Stimulated activated CD8-positive, alpha-beta memory T cell treated with anti-CD3 and anti-CD28 coated beads, Interleukin-15, amount 100 ng/mL, for 24 hours (primary cell): ENCODE results near the gene PRADC1.

ENCODE experiments used
- DNase-seq: peaks from one replicate; pipeline ENCODE4 v3.0.0-alpha.2; 2020; ENCODE audit warnings: low read depth

PRADC1 gene

GRCh38 chr2:73235315-73236028 is 2.4 kb upstream of the PRADC1 start:
- DNase-seq = no peak

DNA sequence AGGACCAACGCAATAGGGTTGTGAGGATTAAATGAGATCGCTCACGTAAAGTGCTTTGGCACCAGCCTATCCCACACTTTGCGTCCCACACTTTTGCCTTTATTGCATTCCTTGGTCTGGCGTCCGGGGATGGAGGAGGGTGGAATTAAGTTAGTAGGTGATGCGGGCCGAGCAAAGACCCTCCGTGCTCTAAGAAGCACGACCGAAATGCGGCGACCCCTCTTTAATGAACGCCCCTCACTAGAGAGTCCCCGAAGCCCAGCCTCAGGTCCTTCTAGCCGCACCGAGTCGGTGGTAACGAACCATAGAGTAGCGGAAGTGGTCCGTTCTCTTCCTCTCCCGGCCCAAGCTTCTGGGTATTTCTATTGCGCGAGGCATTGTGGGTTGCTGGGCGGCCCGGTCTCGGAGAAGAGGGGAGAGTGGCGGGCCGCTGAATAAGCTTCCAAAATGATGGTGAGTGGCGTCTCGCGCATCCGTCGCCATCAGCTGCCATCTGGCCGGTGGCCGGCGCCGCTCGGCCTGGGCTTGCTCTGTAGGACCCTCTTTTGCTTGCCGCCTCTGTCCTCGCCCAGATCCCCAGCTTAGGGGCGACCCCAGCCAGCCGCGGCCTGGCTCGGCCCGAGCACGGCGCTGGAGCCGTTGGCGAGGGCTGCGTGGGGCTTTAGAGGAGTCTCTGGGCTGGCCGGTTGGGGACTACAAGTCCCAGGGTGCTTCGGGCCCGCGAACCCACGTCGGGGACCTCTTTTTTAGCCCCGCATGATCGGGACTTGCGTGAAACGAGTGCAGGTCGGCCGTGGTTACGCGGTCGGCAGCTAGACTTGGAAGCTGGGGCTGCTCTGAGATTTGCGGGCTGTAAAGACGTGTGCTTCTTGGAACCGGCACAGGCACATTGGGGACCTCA is 1.1 kb upstream of the PRADC1 start, which contains the start of gene CCT7:
CCT7 (plus strand) TSS at position 377 of the 901 bp plus-strand sequence; CDS start at position 448, 71 bp downstream.
- peak; percentile 57 for DNase-seq

- no peak for DNase-seq
These were observed 461 bp downstream of the PRADC1 start for GRCh38 chr2:73232403-73233153.

GRCh38 chr2:73228631-73229030 is 4.4 kb downstream of the PRADC1 start:
- DNase-seq = no peak

DNA sequence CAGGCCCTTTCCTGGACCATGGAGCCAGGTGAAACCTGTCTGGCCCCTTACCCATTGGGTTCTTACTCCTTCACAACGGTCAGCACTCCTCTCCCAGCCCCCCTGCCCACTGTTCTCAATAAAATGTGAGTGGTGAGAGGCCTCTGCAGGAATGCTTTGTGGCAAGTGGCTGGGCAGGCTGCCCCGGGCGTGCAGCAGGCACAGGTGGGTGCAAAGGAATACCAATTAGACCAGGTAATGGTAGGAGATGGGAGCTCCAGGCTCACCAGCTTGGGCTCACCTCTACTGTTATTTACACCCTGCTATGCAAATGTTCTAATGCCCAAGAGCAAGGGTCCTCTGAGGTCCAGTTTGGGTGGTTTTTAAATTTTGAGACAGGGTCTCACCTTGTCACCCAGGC is 6.0 kb downstream of the PRADC1 start:
- no peak for DNase-seq

- no peak for DNase-seq
These were observed 7.3 kb downstream of the PRADC1 start for GRCh38 chr2:73225513-73226360.

DNA sequence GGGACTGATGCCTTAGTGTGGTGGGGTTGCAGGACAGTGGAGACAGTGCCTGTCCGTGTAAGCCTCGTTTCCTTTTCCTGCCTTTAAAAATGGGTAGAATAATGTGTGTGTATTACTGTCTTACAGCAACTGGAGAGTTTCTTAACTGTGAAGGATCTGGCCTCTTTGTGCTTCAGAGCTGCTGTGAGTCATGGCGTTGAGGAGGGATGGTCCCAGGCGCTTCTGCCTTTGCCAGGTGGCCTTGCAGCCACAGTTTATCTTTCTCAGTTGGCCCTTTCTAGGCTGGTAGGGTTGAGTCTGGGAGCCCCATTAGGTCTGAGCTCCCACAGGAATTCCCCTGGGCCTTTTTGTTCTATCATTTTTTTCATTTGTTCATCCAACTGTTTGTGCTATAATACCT is 9.2 kb downstream of the PRADC1 start:
- no peak for DNase-seq

- DNase-seq = no peak
These were observed 14.7 kb downstream of the PRADC1 start for GRCh38 chr2:73218298-73218697.

DNA sequence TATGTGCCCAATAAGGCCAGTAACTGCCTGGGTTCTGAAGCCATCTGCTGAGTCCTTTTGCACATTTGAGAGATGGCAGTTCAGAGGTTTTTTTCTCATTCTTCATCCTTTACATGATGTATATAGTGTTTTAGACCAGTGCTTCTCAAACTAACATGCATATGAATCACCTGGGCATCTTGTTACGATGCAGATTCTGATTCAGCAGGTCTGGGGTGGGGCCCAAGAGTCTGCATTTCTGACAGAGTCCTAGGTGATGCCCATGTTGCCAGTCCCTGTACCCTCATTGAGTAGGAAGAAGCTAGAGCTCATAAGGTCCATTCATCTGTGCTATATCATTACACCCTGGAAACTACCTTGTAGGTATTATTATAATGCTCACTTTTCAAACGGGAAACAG is 15.2 kb downstream of the PRADC1 start:
- no peak for DNase-seq

DNA sequence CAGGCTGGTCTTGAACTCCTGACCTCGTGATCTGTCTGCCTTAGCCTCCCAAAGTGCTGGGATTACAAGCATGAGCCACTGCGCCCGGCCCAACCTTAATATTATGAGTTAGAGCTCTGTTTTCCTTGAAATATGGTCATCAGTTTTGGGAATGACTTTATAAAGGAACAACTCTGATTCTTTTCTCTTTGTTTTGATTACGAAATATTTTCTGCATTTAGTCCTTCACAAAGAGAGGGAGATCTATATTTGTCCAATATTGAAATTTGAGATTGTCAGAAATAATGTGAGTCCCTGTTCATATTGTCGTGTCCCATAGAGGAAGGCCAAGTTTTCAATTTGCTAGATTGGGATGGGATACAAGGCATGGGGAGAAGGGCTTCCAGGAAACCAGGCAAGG is 15.9 kb downstream of the PRADC1 start:
- no peak for DNase-seq

GRCh38 chr2:73215254-73215653 is 17.8 kb downstream of the PRADC1 start:
- no peak for DNase-seq

- DNase-seq = peak; percentile 70
These were observed 18.7 kb downstream of the PRADC1 start, which contains the start of gene SMYD5 for GRCh38 chr2:73214120-73215035. Gene SMYD5, plus strand, starts transcription at chr2:73214245. Its CDS starts 22 bp downstream, at chr2:73214267.

GRCh38 chr2:73212448-73213176 is 20.4 kb downstream of the PRADC1 start:
- peak; percentile 52 for DNase-seq

DNA sequence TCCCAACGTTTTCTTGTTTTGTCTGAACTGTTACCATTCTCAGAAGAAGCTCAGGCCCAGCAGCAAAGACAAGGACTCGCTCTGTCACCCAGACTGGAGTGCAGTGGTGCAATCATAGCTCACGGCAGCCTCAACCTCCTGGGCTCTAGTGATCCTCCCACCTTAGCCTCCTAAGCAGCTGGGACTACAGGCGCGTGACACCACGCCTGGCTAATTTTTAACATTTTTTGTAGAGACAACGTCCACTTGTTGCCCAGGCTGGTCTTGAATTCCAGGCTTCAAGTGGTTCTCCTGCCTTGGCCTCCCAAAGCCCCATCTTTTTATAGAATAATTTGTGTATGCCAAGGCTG is 21.0 kb downstream of the PRADC1 start:
- DNase-seq = no peak

DNA sequence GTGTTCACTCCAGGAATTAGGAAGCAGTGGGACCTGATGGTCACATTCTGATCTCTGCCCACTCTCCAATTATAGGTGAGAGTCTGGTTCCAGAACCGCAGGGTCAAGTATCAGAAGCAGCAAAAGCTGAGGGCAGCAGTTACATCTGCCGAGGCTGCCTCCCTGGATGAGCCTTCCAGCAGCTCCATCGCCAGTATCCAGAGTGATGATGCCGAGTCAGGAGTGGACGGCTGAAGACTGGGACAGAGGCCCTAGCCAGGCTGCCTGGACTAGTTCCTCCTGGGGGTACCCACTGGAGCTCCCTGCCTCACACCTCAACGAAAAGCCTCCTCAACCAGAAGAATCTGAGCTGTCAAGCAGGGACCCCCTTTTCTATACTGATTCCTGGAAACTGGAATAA is 22.3 kb downstream of the PRADC1 start:
- DNase-seq = no peak

DNA sequence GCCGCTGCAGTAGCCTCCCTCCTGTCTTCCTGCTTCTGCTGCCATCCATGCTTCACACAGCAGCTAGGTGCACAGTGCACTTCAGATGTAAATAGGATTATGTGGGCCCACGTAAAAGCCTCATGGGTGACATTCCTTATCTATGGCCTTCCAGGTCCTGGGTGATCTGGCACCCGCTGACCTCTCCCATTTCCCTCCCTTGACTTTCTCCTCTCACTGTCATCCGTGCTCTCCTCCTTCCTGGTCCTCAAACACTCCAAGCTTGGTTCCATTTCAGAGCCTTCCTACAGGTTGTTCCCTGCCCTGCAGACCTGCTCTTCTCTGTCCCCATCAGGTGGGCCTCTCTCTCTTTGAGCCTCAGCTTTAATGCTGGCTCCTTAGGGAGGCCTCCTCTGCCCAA is 23.0 kb downstream of the PRADC1 start:
- no peak for DNase-seq

GRCh38 chr2:73208258-73208657 is 24.8 kb downstream of the PRADC1 start:
- DNase-seq = no peak

DNA sequence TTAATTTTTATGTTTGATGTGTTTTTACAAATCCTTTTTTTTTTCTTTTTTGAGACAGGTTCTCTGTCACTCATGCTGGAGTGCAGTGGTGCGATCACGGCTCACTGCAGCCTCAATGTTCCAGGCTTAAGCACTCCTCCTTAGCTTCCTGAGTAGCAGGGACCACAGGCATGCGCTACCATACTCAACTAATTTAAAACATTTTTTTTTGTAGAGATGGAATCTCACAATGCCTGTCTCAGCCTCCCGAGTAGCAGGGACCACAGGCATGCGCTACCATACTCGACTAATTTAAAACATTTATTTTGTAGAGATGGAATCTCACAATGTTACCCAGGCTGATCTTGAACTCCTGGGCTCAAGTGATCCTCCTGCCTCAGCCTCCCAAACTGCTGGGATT is 27.4 kb downstream of the PRADC1 start:
- no peak for DNase-seq

GRCh38 chr2:73203055-73203681 is 29.9 kb downstream of the PRADC1 start:
- no peak for DNase-seq
